AG09309 (cell line): ENCODE data around the gene ZNF879.

ENCODE experiments used
- DNase-seq: peaks from one replicate; pipeline ENCODE4 v3.0.0-alpha.2; 2010; ENCODE audit warnings: low read depth
- H3K4me3 ChIP-seq: 2 replicates; pipeline ENCODE4 v1.5.1; 2011; ENCODE audit warnings: mild to moderate bottlenecking, low read depth, low read length, moderate library complexity; ENCODE audit not compliant: control insufficient read depth
- TF ChIP-seq, protein P1 (sequence below): IDR thresholded peaks from 2 replicates; pipeline ENCODE4 v1.5.1; 2011; ENCODE audit warnings: mild to moderate bottlenecking, low read depth, low read length, inconsistent platforms; ENCODE audit not compliant: insufficient read depth, control insufficient read depth; ENCODE audit errors: missing control alignments

Gene ZNF879

DNA sequence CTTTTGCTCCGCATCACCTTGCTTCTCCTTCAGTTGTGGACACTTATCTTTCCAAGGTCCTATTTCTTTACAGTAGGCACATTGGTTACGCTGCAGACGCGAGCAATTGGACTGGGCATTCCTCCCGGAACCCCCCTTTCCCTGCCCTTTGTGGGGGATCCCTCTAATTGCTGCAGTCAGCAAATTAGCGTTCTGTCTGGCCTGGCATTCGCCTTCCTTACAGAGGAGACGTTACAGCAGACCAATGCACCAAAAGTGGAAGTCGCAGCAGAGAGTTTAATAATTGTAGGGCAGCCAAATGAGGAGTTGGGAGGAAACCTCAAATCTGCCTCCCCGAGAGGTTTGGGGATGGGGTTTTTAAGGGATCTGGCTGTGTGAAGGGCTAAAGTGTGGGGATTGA is 31.3 kb downstream of the ZNF879 start:
- DNase-seq = no peak
- TF ChIP-seq, protein P1, sequence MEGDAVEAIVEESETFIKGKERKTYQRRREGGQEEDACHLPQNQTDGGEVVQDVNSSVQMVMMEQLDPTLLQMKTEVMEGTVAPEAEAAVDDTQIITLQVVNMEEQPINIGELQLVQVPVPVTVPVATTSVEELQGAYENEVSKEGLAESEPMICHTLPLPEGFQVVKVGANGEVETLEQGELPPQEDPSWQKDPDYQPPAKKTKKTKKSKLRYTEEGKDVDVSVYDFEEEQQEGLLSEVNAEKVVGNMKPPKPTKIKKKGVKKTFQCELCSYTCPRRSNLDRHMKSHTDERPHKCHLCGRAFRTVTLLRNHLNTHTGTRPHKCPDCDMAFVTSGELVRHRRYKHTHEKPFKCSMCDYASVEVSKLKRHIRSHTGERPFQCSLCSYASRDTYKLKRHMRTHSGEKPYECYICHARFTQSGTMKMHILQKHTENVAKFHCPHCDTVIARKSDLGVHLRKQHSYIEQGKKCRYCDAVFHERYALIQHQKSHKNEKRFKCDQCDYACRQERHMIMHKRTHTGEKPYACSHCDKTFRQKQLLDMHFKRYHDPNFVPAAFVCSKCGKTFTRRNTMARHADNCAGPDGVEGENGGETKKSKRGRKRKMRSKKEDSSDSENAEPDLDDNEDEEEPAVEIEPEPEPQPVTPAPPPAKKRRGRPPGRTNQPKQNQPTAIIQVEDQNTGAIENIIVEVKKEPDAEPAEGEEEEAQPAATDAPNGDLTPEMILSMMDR = no peak
- no peak overlapping the region for H3K4me3 ChIP-seq

DNA sequence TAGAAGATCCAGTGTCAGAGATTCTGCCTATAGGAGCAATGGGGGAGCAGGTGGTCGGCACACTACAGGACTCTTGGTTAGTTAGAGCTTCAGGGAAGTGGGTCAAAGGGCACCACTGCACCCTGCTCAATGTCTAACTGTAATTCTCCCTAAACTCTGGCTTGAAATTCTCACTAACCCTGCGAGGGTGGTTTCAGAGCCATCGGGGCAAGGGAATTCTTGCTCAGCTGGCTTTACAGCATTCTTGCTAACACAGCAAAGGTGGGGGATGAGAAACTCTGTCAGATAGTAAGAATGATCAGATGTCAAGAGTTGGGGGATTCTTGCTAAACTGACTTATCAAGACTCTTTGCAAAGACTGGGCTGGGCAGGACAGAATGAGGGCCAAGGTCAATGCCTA is 31.8 kb downstream of the ZNF879 start:
- TF ChIP-seq, protein P1 = no peak
- DNase-seq = no peak
- H3K4me3 ChIP-seq = no peak overlapping the region

DNA sequence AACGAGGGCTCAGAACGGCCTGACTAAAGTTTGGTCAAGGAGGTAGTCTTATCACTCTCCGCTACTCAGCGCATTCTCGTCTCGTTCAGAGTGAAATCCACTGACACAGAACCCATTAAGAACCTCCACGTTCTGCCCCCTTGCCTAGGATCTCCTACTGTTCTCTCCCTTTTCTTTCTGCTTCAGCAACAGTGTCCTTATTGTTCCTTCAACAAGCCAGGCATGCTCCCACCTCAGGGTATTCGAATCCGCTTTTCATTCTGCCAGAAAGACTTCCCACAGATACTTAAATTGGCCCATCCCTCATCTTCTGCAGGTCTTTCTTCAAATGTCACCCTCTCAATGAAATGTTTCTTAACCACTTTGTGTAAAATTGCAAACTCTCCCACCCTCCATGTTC is 32.2 kb downstream of the ZNF879 start:
- TF ChIP-seq, protein P1 = no peak
- H3K4me3 ChIP-seq = no peak overlapping the region
- no peak for DNase-seq

DNA sequence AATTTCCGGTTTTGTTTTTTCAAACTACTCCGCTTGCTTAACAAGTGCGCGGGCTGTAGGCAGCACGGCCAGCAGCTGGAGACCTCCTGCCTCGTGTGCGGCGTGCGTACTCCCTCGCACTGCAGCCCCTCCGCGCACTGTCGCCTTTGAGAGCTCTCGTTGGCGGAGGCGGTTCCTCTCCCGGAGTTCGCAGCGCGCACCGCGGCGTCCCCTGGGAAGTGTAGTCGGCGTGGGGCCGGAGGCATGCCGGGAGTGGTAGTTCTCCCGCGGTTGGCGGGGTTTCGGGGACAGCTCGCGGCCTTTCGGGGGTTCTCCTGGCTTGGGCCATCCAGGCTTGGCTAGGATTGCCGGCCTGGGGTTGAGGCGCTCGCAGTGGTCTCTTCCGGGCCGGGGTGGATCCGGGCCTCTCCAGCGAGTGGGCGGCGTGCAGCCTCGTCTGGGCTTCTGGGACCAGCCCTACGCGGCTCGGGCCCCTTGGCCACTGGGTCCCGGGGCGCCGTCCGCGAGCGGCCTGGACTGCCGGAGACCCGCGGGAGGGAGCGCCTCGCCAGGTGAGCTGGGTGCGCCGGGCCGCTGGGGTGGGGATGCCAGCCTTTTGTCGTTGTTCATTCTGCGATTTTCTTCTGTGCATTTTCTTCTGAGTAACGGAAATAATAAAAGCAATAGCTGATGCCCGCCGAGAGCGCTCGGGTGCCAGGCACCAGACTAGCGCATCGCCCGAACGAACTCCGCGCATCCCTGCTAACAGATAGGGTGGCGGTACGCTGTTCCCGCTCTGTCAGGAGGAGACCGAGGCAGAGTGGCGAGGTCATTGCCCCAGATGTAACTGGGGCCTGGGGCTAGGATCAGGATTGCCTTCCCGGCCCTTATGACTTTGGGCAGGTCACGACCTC is 36.8 kb downstream of the ZNF879 start, which contains the start of gene ZNF354C:
Gene ZNF354C (plus strand): TSS at position 258 of the 893 bp plus-strand sequence. CDS start 1,696 bp downstream, outside the sequence.
- peak; percentile 33 for DNase-seq
- TF ChIP-seq, protein P1 = no peak
- H3K4me3 ChIP-seq = peak within 1 kb of the TSS; percentile 68

DNA sequence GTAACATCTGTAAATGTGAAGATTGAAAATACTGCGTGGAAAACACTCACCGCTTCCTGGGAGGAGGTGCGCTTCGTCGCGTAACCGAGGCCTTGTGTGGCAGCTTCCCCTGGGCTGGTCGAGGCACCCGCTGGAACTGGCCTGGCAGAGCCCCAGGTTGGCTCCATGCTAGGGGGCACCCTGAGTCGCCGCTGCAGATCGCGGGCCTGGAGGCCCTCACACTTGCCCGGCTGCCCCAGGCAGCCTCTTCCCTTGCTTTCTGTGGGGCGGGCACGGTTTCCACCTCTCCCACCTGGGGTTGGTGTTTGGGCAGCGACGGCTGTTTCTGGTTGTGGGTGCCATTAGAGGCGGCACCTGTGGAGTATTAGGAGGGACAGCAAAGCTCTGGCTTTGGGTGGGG is 37.4 kb downstream of the ZNF879 start:
- TF ChIP-seq, protein P1 = no peak
- no peak for DNase-seq
- H3K4me3 ChIP-seq = peak overlapping the region; percentile 68

DNA sequence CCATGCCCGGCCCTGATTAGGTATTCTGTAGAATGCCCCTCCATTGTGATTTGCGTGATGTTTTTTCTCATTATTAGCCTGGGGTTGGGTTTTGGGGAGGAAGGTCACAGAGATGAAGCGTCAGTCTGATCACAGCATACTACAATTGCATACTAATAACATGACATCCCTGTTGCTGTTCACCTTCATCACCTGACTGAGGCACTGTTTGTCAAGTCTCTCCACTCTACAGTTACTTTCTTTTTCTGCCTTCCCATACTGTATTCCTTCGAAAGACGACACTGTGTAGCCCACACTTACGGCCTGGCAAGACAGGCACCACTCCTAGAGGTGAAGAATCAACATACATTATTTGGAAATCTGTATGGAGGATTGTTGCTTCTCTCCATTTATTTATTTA is 42.1 kb downstream of the ZNF879 start:
- TF ChIP-seq, protein P1 = no peak
- no peak for DNase-seq
- no peak overlapping the region for H3K4me3 ChIP-seq
